Lower leg skin (tissue), 3 donors: ENCODE data around the gene METRN.

ENCODE experiments used
- POLR2A ChIP-seq, 2 donors: fragments of 450-650 bp; IDR thresholded peaks; one replicate each; pipeline ENCODE4 v1.6.1; 2016 to 2017; ENCODE audit warnings: antibody characterized with exemption in 2 of 2, mild to moderate bottlenecking in 1 of 2, moderate library complexity in 1 of 2
- TF ChIP-seq, protein P1 (sequence below), 3 donors: fragments of 450-650 bp; IDR thresholded peaks; one replicate each; pipeline ENCODE4 v1.5.1; 2016; ENCODE audit warnings: antibody characterized with exemption in 3 of 3, mild to moderate bottlenecking in 3 of 3, moderate library complexity in 2 of 3

DNA sequence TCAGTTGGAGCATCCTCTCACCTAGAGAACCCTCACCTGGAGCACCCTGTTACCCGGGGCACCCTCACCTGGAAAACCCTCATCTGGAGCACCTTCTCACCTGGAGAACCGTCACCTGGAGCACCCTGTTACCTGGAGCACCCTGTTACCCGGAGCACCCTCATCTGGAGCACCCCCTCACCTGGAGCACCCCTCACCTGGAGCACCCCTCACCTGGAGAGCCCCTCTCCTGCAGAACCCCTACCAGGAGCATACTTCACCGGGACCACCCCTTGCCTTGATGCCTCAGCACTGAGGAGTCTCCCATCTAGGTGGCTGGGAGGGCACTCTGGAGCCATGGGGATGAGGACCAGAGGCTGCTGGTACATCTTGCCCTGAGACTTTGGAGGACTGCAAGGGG, 6.0 kb upstream of the METRN start:
- TF ChIP-seq POLR2A (IDR thresholded peaks at IDR 0.05), result no peak
- TF ChIP-seq, protein P1, sequence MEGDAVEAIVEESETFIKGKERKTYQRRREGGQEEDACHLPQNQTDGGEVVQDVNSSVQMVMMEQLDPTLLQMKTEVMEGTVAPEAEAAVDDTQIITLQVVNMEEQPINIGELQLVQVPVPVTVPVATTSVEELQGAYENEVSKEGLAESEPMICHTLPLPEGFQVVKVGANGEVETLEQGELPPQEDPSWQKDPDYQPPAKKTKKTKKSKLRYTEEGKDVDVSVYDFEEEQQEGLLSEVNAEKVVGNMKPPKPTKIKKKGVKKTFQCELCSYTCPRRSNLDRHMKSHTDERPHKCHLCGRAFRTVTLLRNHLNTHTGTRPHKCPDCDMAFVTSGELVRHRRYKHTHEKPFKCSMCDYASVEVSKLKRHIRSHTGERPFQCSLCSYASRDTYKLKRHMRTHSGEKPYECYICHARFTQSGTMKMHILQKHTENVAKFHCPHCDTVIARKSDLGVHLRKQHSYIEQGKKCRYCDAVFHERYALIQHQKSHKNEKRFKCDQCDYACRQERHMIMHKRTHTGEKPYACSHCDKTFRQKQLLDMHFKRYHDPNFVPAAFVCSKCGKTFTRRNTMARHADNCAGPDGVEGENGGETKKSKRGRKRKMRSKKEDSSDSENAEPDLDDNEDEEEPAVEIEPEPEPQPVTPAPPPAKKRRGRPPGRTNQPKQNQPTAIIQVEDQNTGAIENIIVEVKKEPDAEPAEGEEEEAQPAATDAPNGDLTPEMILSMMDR (IDR thresholded peaks at IDR 0.05), result no peak
